GM23338 (cell line): Measurements from ENCODE around the gene GLCE.

ENCODE experiments used
- CREB1 ChIP-seq: fragments of 250-450 bp; sonication (Bioruptor Pico); IDR thresholded peaks from 2 replicates; pipeline ENCODE4 v1.5.0; 2020; ENCODE audit warnings: low read depth, mild to moderate bottlenecking, moderate library complexity
- CTCF ChIP-seq, 2 experiments: fragments of 200-600 bp in 1 of 2; sonication (generic) in 1 of 2; conservative IDR thresholded peaks; 2 replicates each; pipeline versions ENCODE4 v1.5.1 to v1.6.1; 2016 to 2017; ENCODE audit warnings: antibody characterized with exemption in 2 of 2, low read depth in 2 of 2, mild to moderate bottlenecking in 2 of 2, moderate library complexity in 1 of 2
- EZH2 ChIP-seq: fragments of 200-600 bp; sonication (generic); IDR thresholded peaks from one replicate; pipeline ENCODE4 v1.8.0; 2017; ENCODE audit warnings: antibody characterized with exemption, mild to moderate bottlenecking, low read depth; ENCODE audit not compliant: unreplicated experiment
- EZH2phosphoT487 ChIP-seq: fragments of 200-600 bp; sonication (generic); IDR thresholded peaks from one replicate; pipeline ENCODE4 v1.8.1; 2018; ENCODE audit warnings: antibody characterized with exemption; ENCODE audit not compliant: unreplicated experiment
- JUNB ChIP-seq: IDR thresholded peaks from one replicate; pipeline ENCODE4 v1.6.1; 2016; ENCODE audit warnings: antibody characterized with exemption; ENCODE audit not compliant: unreplicated experiment
- REST ChIP-seq: IDR thresholded peaks from one replicate; pipeline ENCODE4 v1.6.1; 2018; ENCODE audit warnings: antibody characterized with exemption; ENCODE audit not compliant: unreplicated experiment

- TF ChIP-seq EZH2, result no peak
- no peak for TF ChIP-seq CREB1 (CRISPR knock-in tag)
- no peak for TF ChIP-seq REST
- no peak for TF ChIP-seq EZH2phosphoT487
- no peak for TF ChIP-seq JUNB
- TF ChIP-seq CTCF (conservative IDR thresholded peaks at IDR 0.05; ENCODE audit: low read depth in 2 of 2), result no peak
Observed at GRCh38 chr15:69158201-69158842, 2.1 kb upstream of the GLCE start.
